ENCODE measurements around the gene HDAC8.
"Not testable (repeated sequence)": the region's sequence is repeated elsewhere in the genome, so short reads cannot be mapped to it uniquely, and the experiment has no call there.

The HDAC8 gene

DNA sequence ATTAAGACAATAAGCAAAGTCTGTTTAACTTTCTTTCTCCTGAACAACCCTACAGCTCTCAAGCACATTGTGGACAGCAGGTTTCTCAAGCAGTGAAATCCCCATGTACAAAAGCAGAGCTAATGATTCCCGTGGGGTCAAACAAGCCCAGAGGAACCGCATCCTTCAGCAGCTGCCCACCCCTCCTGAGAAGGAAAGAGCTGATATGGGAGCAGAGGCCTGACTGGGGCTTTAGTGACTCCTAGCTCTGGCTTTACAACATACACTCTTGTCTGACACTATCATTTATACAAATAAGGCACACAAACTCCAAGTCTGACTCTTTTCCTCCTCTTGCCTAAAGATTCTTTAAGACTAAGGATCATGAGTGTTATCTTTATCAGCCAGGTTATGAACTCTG is 32.8 kb downstream of the HDAC8 start:
- no peak overlapping the region for H3K27ac ChIP-seq
- DNase-seq (ENCODE audit: low read depth, low spot score), result no peak

DNA sequence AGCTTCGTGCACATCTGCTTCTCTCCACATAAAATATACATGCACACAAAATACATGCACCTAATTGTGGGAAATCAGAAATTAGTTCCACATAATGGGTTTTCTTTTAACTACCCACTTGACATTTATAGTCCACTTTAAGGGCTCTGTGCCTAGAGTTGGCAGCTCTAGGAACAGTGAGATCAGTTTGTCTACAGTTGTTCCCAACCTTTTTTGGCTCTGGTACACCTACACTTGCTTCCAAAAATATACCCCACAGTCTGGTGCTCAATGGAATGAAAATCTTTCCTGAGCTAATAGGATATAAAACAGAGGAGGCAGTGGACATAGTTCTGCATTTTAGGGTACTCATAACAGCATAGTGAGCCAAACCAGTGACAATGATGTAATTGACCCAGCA is 36.1 kb downstream of the HDAC8 start:
- no peak for DNase-seq (ENCODE audit: low read depth, low spot score)
- H3K27ac ChIP-seq, result no peak overlapping the region

DNA sequence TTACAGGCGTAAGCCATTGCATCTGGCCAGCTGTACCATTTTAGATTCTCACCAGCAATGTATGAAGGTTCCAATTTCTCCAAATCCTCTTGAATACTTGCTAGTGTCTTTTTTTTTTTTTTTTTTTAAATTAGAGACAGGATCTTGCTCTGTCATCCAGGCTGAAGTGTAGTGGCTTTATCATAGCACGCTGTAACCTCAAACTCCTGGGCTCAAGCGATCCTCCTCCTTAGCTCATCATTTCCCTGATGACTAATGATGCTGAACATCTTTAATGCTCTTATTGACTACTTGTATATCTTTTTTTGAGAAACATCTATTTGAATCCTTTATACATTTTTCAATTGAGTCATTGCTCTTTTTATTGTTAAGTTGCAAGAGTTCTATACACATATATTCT is 40.3 kb downstream of the HDAC8 start:
- H3K27ac ChIP-seq, result no peak overlapping the region
- no peak for DNase-seq (ENCODE audit: low read depth, low spot score)

DNA sequence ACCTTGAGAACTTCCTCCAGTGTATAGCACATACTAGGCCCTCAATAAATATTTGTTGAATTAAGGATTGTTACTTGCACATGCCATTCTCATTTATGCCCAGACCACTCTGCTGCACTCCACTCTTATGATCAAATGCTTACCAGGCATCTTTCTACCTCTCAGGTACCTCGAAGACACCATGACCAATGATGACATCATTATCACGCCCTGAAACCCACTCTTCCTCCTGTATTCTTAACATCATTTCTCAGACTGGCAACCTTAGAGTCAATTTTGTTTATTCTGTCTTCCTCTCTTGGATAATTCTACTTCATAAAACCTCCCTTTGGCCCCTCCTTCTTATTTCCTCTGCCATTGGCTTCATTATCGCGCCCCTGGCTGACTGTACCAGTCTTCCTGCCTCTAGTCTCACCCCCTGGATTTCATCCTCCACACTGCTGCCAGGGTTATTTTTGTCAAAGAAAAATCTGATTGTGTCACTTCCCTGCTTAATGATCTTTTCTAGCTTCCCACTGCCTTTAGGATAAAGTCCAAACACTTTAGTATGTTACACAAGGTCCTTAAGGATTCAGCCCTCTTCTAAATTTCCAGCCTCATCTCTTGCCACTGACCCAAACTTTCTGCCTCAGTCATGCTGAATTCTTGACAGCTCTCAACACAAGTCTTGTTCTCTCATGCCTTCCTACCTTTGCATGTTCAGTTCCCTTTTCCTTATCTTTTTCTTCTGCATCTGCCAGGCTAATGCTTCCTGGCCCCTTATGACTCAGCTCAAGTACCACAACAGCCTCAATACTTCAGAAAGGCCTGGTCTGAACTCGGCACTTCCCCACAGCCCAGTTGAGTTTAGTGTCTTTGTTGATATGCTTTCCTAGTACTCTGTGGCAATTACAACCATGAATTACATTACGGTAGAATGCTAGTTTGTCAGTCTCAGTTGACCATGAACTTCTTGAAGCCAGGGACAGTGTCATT is 45.8 kb downstream of the HDAC8 start:
- no peak overlapping the region for H3K27ac ChIP-seq
- DNase-seq (ENCODE audit: low read depth, low spot score), result no peak

DNA sequence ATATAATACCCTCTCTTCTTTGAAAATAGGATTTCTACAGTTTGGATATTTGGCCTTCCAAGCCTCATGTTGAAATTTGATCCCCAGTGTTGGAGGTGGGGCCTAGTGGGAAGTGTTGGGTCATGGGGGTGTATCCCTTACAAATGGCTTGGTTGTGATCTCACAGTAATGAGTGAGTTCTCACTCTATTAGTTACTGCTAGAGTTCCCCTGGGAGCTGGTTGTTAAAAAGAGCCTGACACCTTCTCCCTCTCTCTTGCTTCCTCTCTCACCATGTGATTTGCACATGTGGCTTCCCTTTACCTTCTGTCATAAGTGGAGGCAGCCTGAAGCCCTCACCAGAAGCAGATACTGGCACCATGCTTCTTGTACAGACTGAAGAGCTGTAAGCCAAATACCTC is 73.9 kb downstream of the HDAC8 start:
- H3K27ac ChIP-seq, result no peak overlapping the region
- no peak for DNase-seq (ENCODE audit: low read depth, low spot score)

DNA sequence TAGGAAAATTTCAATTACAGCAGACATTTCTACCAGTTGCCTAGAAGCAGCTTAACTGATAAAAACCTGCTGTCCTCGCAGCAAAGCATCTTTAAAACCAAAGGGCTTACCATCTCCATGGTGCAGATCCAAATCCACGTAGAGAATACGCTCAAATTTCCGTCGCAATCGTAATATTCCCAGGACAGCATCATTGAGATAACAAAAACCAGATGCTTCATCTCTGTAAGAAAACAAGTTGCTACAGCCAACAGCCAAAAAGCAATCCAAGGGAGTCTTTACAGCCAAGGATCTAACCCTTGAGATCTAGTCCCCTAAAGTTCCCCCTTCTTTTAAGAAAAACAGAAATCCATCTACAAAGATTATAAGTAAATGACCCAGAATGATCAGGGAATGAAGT is 77.6 kb downstream of the HDAC8 start:
- DNase-seq (ENCODE audit: low read depth, low spot score), result no peak
- no peak overlapping the region for H3K27ac ChIP-seq

DNA sequence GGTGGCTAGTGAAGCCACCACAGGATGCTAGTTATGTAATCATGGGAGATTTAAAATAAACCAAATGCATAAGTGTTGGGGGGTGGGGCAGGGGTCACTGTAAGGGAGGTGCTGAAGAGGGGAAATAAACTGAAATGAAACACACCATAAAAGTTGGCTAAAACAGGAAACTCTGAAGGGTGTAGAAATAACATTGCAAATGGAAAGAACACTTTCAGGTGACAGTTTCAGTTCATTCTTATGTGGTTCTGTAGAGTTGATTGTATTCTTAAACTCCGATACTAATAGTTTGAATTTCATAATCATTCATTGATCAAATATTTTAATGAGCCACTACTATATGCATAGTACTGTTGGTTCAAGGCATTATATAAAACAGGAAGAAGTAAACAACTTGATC is 80.1 kb downstream of the HDAC8 start:
- no peak overlapping the region for H3K27ac ChIP-seq
- no peak for DNase-seq (ENCODE audit: low read depth, low spot score)

DNA sequence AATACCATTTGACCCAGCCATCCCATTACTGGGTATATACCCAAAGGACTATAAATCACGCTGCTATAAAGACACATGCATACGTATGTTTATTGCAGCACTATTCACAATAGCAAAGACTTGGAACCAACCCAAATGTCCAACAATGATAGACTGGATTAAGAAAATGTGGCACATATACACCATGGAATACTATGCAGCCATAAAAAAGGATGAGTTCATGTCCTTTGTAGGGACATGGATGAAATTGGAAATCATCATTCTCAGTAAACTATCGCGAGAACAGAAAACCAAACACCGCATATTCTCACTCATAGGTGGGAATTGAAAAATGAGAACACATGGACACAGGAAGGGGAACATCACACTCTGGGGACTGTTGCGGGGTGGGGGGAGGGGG is 82.4 kb downstream of the HDAC8 start:
- H3K27ac ChIP-seq; DNase-seq (ENCODE audit: low read depth, low spot score): not testable (repeated sequence)

DNA sequence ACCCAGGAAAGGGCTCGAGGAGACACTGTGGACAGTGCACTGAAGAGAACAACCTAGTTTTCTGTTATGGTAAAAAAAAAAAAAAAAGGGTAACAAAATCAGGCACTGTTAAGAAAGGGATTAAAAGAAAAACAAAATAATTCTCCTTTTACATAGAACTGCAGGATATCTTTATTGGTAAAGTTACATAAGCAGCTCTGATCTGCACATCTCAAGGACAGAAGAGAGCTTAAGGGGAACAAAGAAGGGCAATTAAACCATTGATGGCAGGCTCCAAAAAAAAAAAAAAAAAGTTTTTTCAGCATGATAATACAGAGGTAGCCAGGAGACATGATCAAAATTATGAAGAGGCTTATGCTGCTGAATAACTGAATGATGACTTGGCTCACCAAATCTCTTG is 85.0 kb downstream of the HDAC8 start:
- no peak for DNase-seq (ENCODE audit: low read depth, low spot score)
- H3K27ac ChIP-seq, result no peak overlapping the region

DNA sequence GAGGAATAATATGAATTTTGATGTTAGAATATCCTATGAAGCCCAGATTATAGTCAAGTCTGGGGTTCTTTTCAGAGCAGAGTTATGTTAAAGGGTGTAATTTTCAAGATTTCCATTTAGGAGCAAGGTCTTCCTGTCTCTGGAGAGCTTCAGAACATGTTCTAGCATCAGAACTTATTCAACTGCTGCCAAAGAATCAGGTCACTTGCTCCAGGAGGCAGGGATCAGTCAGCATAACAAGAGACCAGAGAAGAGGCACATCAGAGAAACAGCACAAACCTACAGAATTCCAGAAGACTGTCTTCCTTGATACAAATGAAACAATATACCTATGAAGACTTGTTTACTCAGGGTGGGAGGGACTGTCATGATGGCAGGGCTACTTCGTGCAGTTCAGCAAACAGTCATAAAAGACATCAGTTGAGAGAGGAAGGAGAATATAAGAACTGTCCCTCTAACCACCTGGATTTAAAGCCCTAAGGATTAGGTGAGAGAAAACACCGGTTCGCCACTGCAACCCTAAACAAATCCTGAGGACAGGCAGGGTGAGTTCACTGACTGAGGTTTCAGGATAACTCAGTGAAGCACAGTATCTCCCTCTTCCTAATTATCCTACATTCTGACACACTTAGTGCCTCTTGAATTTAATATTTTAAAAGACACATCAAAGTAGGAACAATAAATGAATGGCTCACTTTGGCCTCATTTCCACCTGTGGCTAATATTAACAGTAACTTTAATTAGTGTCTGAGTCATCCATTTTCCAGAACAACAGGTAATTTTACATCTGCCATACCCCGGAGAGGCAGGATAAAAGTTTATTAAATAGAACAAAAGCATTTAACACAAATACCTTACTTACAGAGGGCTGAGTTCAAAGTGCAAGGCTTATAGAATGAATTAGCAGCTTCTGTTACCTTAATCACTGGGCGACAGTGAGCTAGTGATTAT is 93.0 kb downstream of the HDAC8 start:
- no peak overlapping the region for H3K27ac ChIP-seq
- DNase-seq (ENCODE audit: low read depth, low spot score), result no peak

DNA sequence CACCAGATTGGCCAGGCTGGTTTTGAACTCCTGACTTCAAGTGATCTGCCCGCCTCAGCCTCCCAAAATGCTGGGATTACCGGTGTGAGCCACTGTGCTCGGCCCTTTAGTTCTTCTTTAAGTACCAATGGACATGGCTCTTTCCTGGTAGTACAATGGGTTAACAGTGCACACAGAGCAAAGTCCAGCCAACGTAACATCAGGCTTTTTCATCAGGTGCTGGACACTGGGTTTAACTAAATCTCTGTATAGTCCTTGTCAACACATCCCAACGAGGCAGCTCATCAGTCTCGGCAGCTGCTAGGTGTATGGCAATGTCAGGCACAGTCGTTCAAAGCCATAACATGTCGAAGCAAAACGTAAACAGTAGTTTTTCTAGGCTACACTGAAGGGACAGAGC is 93.8 kb downstream of the HDAC8 start:
- H3K27ac ChIP-seq, result no peak overlapping the region
- DNase-seq (ENCODE audit: low read depth, low spot score), result no peak

DNA sequence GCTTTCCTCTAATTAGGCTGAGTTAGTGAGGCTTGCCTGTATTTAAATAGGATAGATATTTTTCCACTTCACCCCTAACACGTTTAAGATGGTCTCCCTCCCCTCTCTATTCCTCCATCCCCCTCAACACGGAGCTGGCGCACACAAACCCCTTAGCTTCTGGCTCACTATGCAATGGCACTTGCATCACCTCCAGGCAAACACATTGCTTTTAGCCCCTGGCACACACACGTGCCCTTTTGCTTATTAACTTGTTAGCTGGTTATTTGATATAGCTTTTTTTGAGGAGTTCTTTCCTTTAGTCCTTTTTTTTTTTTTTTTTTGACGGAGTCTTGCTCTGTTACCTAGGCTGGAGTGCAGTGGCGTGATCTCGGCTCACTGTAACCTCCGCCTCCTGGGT is 94.3 kb downstream of the HDAC8 start:
- H3K27ac ChIP-seq, result no peak overlapping the region
- no peak for DNase-seq (ENCODE audit: low read depth, low spot score)

DNA sequence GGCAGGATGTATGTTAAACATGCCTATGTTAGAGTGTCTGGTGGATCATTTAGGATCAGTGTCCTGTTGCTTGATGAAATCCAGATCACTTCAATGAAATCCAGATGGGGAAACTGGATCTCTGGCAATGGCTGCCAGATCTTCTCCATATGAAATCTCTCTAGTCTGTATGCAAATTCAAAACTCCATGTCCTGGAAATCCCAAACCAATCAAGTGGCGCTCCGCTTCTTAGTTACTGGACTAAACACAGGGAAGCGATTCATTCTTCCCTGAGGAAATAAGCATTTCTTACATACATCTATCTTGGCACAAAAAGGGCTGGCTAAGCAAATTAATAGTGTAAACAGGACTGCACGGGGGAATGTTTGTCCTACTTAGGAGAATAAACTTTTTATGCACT is 94.9 kb downstream of the HDAC8 start:
- H3K27ac ChIP-seq, result no peak overlapping the region
- DNase-seq (ENCODE audit: low read depth, low spot score), result no peak

DNA sequence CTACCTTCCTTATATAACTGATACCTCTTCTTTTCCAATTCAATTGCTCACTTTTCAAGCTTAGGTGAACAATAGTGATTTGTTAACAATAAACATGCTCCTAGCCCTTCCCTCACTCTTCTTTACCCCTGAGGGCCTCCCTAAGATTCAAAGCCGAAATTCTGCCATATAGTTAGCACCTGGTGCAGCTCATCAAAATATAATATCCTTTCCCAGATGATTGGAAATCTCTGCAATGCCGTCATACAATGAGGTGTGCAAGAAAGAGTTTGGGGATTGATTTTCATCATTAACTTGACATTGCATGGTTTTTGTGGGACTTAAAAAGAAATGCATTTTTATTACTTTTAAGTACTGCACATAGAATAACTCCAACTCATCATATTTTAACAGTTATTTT is 95.3 kb downstream of the HDAC8 start:
- H3K27ac ChIP-seq, result no peak overlapping the region
- no peak for DNase-seq (ENCODE audit: low read depth, low spot score)

DNA sequence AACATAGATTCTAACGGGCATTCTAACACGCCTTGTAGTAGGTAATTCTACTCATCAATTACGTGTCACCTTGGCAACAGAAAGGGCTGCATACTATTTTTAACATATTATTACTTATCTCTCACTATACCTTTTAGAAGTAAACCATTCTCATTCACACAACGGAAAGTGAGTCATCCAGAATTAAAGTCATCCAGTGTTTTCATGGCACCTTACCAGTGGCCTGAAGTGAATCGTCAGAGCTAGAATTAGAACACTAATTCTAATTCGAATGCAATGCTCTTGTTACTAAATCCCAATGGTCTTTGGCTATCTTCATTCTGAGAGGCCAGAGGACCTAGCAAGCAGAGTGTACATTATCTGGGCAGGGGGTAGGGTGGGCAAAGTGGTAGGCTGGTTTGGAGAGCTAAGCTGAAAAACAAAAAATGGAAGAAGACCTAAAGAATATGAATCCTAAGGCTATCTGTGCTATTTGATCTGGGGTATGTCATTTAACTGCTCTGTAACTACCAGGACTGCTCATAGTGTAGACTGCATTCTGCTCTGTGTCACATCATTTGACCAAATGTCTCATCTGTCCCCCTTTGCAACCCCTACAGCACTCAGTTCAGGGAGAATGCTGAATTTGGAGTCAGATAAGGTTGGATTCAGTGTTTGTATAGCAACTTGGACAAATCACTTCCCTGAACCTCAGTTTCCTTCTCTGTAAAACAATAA is 96.5 kb downstream of the HDAC8 start:
- DNase-seq (ENCODE audit: low read depth, low spot score), result no peak

DNA sequence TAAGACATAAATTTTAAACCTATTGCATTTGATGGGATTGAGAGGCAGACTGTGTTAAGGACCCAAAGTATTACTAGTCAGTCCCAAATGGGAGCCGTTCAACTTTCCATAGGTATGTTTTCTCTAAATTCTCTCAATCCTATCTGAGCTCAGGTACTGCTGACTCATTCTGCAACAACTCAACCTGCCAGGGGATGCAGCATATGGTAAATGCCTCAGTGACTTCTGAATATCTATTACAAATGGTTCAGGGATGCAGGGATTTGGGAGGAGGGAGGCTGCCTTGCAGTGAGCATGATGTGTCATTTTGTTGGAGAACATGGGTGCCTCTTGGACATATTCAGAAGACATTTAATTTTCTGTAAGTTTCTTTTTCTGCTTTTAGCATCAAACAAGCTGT is 97.3 kb downstream of the HDAC8 start:
- DNase-seq (ENCODE audit: low read depth, low spot score), result no peak

More for the DNA sequence above, 96.5 kb downstream of the HDAC8 start:
- H3K27ac ChIP-seq, result no peak overlapping the region

DNA sequence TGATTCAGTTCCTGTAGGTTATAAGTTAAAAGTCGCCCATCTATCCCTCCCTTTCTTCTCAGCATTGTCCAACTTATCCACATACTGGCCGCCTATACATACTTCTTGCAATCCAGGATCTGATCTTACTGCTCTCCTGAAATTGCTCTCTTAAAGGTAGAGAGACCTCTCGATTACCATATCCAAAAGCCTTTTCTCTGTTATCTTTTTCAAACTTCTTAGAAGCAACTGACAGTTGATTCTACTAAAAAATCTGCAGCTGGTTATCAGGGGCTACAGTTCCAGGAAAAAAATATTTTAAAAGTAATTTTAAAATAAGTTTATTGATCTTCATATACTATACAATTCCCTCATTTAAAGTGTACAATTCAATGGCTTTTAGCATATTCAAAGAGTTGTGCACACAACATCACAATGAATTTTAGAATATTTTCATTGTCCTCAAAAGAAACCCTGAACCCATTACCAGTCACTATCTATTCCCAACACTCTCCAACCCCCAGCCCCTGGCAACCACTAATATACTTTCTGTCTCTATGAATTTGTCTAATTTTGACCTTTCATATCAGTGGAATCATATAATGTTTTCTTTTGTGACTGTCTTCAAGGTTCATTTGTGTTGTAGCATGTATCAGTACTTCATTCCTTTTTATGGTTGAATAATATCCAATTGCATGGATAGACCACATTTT is 102.0 kb downstream of the HDAC8 start:
- H3K27ac ChIP-seq, result no peak overlapping the region
- no peak for DNase-seq (ENCODE audit: low read depth, low spot score)

More for the DNA sequence above, 97.3 kb downstream of the HDAC8 start:
- H3K27ac ChIP-seq, result no peak overlapping the region

DNA sequence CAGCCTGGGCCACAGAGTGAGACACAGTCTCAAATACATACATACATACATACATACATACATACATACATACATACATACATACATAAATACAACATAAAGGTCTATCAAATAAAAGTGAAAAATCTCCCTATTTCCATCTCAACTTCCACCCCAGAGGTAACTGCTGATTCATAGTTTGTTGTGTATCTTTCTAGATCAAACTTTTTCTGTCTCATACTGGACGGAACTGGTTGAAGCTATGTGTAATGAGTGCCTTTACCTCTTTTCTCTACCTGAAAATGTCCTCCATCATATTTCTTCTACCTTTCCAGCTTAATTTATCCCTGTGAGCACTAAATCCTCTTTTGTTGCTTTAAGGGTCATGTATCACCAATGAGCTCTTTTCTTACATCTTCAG is 102.5 kb downstream of the HDAC8 start:
- no peak for DNase-seq (ENCODE audit: low read depth, low spot score)
- no peak overlapping the region for H3K27ac ChIP-seq

DNA sequence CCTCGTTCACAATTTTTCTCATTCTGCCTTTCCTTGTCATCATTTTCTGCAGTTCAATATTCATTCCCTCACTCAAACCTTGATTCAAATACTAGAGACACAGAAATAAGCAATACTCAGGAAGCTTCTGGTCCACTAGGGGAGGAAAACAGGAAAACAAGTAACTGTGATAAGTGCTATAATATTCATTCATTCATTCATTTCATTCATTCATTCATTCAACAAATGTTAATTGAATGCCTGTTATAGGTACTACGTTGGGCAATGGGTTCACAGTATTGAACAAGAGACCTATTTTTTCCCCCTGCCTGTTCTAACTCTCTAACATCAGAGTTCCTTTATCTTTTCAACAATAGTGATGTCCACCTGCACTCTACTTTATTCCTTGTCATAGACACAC is 104.0 kb downstream of the HDAC8 start:
- no peak for DNase-seq (ENCODE audit: low read depth, low spot score)
- H3K27ac ChIP-seq, result no peak overlapping the region

DNA sequence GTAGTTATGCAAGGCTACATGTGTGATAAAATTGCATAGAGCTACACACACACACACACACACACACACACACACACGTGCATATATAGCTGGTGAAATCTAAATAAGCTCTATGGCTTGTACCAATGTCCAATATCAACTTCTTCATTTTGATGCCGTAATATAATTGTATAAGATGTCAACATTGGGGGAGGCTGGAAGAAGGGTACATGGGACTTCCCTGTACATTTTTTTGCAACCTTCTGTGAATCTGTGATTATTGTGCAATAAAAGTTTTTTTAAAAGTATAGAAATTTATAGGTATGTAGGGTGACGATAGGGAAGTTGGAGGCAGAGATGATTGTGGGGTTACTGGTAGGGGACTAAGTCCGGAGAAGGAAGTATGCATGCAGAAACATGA is 105.5 kb downstream of the HDAC8 start:
- no peak overlapping the region for H3K27ac ChIP-seq
- DNase-seq (ENCODE audit: low read depth, low spot score), result no peak
